Choroid plexus epithelial cell (primary cell): Measurements from ENCODE around the gene FNDC11.

ENCODE experiments used
- DNase-seq: peaks from one replicate; pipeline ENCODE4 v3.0.0-alpha.2; 2010; ENCODE audit warnings: low read depth
- H3K4me3 ChIP-seq: 2 replicates; pipeline ENCODE4 v1.5.1; 2011; ENCODE audit warnings: low read depth, mild to moderate bottlenecking, control low read depth, low read length, moderate library complexity
- CTCF ChIP-seq: conservative IDR thresholded peaks from 2 replicates; pipeline ENCODE4 v1.5.1; 2011; ENCODE audit warnings: low read depth, mild to moderate bottlenecking, control low read depth, inconsistent platforms, low read length, moderate library complexity

The FNDC11 gene

GRCh38 chr20:63520504-63520933 is 33.4 kb upstream of the FNDC11 start, which contains the start of gene PPDPF:
TSS of gene PPDPF (plus strand) at chr20:63520765. CDS start at chr20:63521309, 544 bp downstream.
- peak; percentile 84 for DNase-seq
- H3K4me3 ChIP-seq: peak within 1 kb of the TSS; percentile 82
- TF ChIP-seq CTCF: no peak

GRCh38 chr20:63520934-63521601 is 32.9 kb upstream of the FNDC11 start:
- peak; percentile 69 for DNase-seq
- peak overlapping the region; percentile 82 for H3K4me3 ChIP-seq
- TF ChIP-seq CTCF: no peak

- peak overlapping the region; percentile 82 for H3K4me3 ChIP-seq
- peak; percentile 27 for DNase-seq
- TF ChIP-seq CTCF: no peak
Observed at GRCh38 chr20:63521602-63522001, 32.4 kb upstream of the FNDC11 start.

- no peak for TF ChIP-seq CTCF
- DNase-seq: no peak
- H3K4me3 ChIP-seq: peak overlapping the region; percentile 25
Observed at GRCh38 chr20:63522091-63522868, 31.7 kb upstream of the FNDC11 start.

- no peak for DNase-seq
- H3K4me3 ChIP-seq: no peak overlapping the region
- TF ChIP-seq CTCF: no peak
Observed at GRCh38 chr20:63522981-63523611, 30.9 kb upstream of the FNDC11 start.

- DNase-seq: no peak
- H3K4me3 ChIP-seq: no peak overlapping the region
- no peak for TF ChIP-seq CTCF
Observed at GRCh38 chr20:63525185-63525584, 28.8 kb upstream of the FNDC11 start.
